ENCODE results near the gene DONSON. TPM values are rescaled to one million over a fixed set of nuclear protein-coding genes. Genes with fewer than 3 reads are reported as not detected.
A peak's percentile ranks its signal among the peaks of the same experiment; 100 is the strongest.
"Not testable (repeated sequence)": the region's sequence is repeated elsewhere in the genome, so short reads cannot be mapped to it uniquely, and the experiment has no call there.

DONSON gene
- 10 to 100 TPM in 1 of 4 donors, 1 to 10 TPM in 3; 6.2 to 14.4 (median 7.0) TPM for total RNA-seq

- DNase-seq (ENCODE audit: low spot score in 2 of 2): peak; percentile 65 to 96
- TF ChIP-seq POLR2A (IDR thresholded peaks at IDR 0.05) (no peak), CTCF (IDR thresholded peaks at IDR 0.05) (no peak)
- peak within 1 kb of the TSS; percentile 71 for H3K4me3 ChIP-seq (ENCODE audit: low read depth, poor library complexity, severe bottlenecking)
- WGBS, 2 donors: 1% methylated on average over 39 to 58 of the region's 78 CpGs
- intact Hi-C loops (cut with DNase I; ENCODE audit: low total_unique reads): no loop called here
These were observed at the start of gene DONSON for GRCh38 chr21:33588485-33589335. TSS of gene DONSON (minus strand) at chr21:33588684. CDS start at chr21:33588641, 43 bp downstream.

- intact Hi-C loops (cut with DNase I; ENCODE audit: low total_unique reads): no loop called here
- no peak overlapping the region for H3K4me3 ChIP-seq (ENCODE audit: low read depth, poor library complexity, severe bottlenecking)
- TF ChIP-seq POLR2A (IDR thresholded peaks at IDR 0.05): no peak
- no peak for TF ChIP-seq CTCF (IDR thresholded peaks at IDR 0.05)
- no peak for DNase-seq (ENCODE audit: low spot score in 2 of 2)
- 94 to 99% methylated on average over 2 of the region's 2 CpGs for WGBS, 2 donors
These were observed 45.8 kb upstream of the DONSON start for GRCh38 chr21:33634254-33634653.

GRCh38 chr21:33626151-33626550 is 37.7 kb upstream of the DONSON start:
- intact Hi-C loops (cut with DNase I; ENCODE audit: low total_unique reads); DNase-seq (ENCODE audit: low spot score in 2 of 2); H3K4me3 ChIP-seq (ENCODE audit: low read depth, poor library complexity, severe bottlenecking): not testable (repeated sequence)
- WGBS, 2 donors: 89 to 96% methylated on average over 7 of the region's 7 CpGs

- DNase-seq (ENCODE audit: low spot score in 2 of 2): no peak
- no peak overlapping the region for H3K4me3 ChIP-seq (ENCODE audit: low read depth, poor library complexity, severe bottlenecking)
- no peak for TF ChIP-seq CTCF (IDR thresholded peaks at IDR 0.05)
- TF ChIP-seq POLR2A (IDR thresholded peaks at IDR 0.05): no peak
- intact Hi-C loops (cut with DNase I; ENCODE audit: low total_unique reads): no loop called here
These were observed 33.8 kb upstream of the DONSON start for GRCh38 chr21:33622253-33622652.

GRCh38 chr21:33619726-33620125 is 31.2 kb upstream of the DONSON start:
- intact Hi-C loops (cut with DNase I; ENCODE audit: low total_unique reads): no loop called here
- 92 to 95% methylated on average over 4 of the region's 4 CpGs for WGBS, 2 donors
- no peak overlapping the region for H3K4me3 ChIP-seq (ENCODE audit: low read depth, poor library complexity, severe bottlenecking)
- no peak for DNase-seq (ENCODE audit: low spot score in 2 of 2)
- TF ChIP-seq CTCF (IDR thresholded peaks at IDR 0.05) (no peak), POLR2A (IDR thresholded peaks at IDR 0.05) (no peak)

GRCh38 chr21:33618407-33618806 is 29.9 kb upstream of the DONSON start:
- WGBS, 2 donors: 92 to 95% methylated on average over 2 of the region's 2 CpGs

GRCh38 chr21:33617565-33617964 is 29.1 kb upstream of the DONSON start:
- WGBS, 2 donors: 92 to 94% methylated on average over 11 of the region's 11 CpGs
- not testable (repeated sequence) for H3K4me3 ChIP-seq (ENCODE audit: low read depth, poor library complexity, severe bottlenecking)

More at GRCh38 chr21:33618407-33618806, 29.9 kb upstream of the DONSON start:
- DNase-seq (ENCODE audit: low spot score in 2 of 2): no peak
- intact Hi-C loops (cut with DNase I; ENCODE audit: low total_unique reads): no loop called here
- no peak overlapping the region for H3K4me3 ChIP-seq (ENCODE audit: low read depth, poor library complexity, severe bottlenecking)
- TF ChIP-seq CTCF (IDR thresholded peaks at IDR 0.05): no peak
- no peak for TF ChIP-seq POLR2A (IDR thresholded peaks at IDR 0.05)

More at GRCh38 chr21:33617565-33617964, 29.1 kb upstream of the DONSON start:
- intact Hi-C loops (cut with DNase I; ENCODE audit: low total_unique reads); DNase-seq (ENCODE audit: low spot score in 2 of 2): not testable (repeated sequence)

Measured in lower leg skin (tissue), 4 donors.